Activated CD8-positive, alpha-beta memory T cell treated with anti-CD3 and anti-CD28 coated beads, Interleukin-2, amount 50 U/mL, for 24 hours (primary cell): ENCODE results near the gene SPDEF.

ENCODE experiments used
- DNase-seq: peaks from one replicate; pipeline ENCODE4 v3.0.0-alpha.2; 2020; ENCODE audit errors: extremely low read depth

The SPDEF gene

GRCh38 chr6:34544776-34545471 is 11.2 kb downstream of the SPDEF start:
- DNase-seq, result no peak

DNA sequence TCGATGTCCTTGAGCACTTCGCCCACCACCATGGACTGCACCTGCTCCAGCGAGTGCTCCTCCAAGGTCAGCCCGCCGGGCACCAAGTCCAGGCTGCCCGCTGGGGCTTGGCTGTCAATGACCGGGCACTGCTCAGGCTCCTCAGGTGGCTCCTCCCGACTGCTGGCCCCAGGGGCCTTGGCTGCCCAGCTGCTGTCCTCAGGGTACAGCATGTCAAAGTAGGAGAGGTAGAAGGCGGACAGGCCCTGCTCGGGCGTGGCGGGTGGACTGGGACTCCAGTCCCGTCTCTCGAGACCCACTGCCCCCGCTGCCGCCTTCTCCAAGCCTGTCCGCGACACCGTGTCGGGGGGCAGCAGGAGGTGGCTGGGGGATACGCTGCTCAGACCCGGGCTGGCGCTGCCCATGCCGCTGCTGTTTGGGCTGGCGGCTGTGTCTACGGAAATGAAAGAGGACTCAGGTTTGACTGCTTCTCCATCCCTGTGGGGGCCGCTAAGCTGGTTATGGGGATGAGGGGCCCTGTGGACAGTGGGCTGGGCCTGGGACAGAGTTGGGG is 12.0 kb downstream of the SPDEF start:
- DNase-seq, result no peak

DNA sequence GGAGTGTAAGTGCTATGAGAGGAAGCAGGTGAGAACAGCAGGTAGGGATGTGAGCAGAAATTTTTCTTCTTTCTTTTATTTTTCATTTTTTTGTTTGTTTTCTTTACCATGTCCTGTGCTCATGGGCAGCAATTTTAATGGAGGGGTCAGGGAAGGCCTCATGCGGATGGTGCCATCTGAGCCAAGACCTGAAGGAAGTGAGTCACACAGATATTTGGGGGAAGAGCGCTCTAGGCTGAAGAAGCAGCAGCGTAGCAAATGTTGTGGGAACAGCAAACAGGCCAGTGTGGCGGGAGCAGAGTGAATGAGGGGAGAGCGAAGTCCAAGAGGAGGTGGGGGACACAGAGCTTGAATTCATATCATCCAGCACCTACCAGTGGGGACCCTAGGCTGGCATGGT is 12.7 kb downstream of the SPDEF start:
- no peak for DNase-seq

GRCh38 chr6:34540841-34541240 is 15.3 kb downstream of the SPDEF start:
- DNase-seq, result no peak

DNA sequence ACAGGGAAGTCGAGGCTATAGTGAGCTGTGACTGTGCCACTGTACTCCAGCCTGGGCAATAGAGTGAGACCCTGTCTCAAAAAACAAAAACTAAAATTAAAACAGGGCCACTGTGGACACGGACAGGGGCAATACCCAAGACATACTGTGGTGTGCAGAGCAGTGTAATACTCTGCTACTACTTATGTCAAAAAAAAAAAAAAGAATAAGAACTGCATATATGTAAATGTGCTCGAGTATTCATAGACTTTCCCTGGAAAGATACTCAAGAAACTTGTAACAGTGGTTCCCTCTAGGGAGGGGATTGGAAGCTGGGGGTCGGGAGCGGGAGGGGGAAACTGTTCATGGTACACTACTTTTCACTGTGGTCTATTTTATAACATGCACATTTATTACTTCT is 15.9 kb downstream of the SPDEF start:
- DNase-seq, result no peak

DNA sequence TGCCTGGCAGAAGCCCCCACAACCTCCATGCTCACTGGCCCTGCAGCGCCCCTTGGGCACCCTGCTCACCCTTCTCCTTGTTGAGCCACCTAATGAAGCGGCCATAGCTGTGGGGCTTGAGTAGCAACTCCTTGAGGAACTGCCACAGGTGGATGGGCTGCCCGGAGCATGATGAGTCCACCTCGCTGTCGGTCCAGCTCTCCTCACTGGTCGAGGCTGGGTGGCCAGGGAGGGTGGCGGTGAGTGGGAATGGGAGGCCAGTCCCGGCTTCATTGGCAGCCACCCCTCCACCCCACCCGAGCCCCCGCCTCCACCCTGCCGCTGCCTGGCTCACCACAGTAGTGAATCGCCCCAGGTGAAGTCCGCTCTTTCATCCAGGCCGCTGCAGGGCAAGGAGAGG is 16.9 kb downstream of the SPDEF start:
- no peak for DNase-seq

- no peak for DNase-seq
Measured at GRCh38 chr6:34538581-34538980, 17.5 kb downstream of the SPDEF start.

DNA sequence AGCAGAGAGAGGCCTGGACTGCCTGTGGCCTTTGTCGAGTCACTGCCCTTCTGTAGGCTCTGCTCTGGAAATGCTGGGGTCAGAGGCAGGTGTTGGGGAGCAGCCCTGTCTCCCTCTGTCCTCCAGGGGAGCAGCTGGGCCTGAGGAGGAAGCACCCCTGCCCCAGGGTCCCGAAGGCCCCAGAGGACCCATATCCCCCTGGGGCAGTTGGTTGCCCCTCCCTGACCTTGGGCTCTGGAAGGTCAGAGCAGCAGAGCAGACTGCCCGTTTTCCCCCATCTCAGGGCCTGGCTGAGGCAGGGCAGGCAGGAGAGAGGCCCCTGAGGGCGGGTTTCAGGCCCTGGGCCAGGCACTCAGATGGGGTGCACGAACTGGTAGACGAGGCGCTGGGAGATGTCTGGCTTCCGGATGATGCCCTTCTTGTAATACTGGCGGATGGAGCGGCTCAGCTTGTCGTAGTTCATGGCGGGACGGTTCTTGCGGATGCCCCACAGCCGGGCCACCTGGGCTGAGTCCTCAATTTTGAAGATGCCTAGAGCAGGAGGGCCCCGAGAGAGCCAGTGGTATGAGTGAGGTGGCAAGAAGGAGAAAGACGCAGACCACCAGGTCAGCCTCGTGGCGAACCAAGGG is 18.1 kb downstream of the SPDEF start:
- DNase-seq, result no peak

GRCh38 chr6:34536959-34537848 is 18.9 kb downstream of the SPDEF start:
- DNase-seq, result no peak

GRCh38 chr6:34536251-34536958 is 19.7 kb downstream of the SPDEF start:
- no peak for DNase-seq

GRCh38 chr6:34535646-34536045 is 20.5 kb downstream of the SPDEF start:
- no peak for DNase-seq

- DNase-seq, result no peak
Measured at GRCh38 chr6:34535199-34535598, 20.9 kb downstream of the SPDEF start.

DNA sequence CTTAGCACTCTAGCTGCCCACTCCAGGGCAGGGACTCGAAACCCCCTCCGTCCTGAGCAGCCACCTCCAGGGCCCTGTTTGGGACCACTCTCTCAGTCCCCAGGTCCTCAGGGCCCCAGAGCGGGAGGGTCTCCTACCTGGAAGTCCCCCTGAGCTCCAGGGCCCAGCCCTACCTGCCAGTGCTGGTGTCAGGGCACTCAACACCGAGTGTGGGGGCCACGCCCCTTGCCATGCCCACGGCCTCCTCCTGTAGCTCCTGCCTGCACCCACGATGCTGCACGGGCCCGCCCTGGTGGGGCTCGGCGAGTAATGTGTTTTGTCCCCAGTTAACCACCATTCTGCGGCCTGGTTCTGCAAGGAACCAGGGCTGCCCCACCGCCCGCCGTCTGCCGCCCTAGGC is 21.5 kb downstream of the SPDEF start:
- DNase-seq, result no peak

- DNase-seq, result no peak
Measured at GRCh38 chr6:34534146-34534545, 22.0 kb downstream of the SPDEF start.

- DNase-seq, result no peak
Measured at GRCh38 chr6:34532230-34532629, 23.9 kb downstream of the SPDEF start.

GRCh38 chr6:34531580-34532201 is 24.4 kb downstream of the SPDEF start:
- no peak for DNase-seq

DNA sequence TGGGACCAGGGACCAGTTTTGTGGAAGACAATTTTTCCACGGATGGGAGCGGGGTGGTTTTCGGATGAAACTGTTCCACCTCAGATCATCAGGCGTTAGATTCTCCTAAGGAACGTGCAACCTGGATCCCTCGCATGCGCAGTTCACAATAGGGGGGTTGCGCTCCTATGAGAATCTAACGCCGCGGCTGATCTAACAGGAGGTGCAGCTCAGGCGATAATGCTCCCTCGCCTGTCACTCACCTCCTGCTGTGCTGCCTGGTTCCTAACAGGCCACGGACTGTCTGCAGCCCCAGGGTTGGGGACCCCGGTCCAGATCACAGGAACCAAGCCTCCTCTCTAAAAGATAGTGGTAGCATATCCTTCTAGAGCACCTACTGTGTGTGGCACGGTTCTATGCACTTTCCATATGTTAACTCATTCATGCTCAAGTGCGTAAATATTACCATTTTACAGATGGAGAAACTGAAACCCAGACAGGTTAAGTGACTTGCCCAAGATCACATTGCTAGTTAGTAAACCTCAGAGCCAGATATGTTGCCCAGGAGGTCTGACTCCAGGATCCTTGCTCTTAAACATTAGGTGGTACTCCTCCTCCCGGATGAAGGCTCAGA is 25.3 kb downstream of the SPDEF start:
- no peak for DNase-seq

- no peak for DNase-seq
Measured at GRCh38 chr6:34529665-34530327, 26.3 kb downstream of the SPDEF start.

DNA sequence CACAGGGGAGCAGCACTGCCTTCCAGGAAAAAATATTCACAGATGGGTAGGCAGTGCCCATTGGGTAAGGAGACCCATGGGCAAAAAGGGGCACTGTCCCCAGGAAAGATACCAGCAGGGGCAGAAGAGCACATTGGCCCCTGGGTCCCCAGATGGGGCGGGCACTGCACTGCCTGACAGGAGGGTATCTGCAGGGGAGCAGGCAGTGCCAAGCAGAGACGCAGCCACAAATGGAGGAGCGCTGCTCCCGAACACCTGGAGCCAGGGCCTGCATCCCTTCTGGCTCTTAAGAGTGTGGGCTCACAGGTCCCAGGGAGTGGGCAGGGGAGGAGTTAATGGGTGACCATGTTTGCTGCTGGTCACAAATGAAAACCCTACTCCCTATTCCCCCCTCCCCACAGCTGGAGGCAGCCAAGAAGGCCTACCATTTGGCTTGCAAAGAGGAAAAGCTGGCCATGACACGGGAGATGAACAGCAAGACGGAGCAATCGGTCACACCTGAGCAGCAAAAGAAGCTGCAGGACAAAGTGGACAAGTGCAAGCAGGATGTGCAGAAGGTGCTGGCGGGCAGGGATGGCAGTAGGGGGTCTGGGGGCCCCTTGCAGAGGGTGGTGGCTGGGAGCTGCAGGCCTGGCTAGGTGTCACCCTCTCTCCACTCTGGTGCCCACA is 27.0 kb downstream of the SPDEF start:
- DNase-seq, result no peak
